HG03025 (cell line): ENCODE measurements around the gene RECQL.

Experiments
- ATAC-seq: cut with Tn5 transposase; IDR thresholded peaks from one replicate; pipeline ENCODE4 v1.9.1; 2021; ENCODE audit warnings: mild to moderate bottlenecking, moderate library complexity; ENCODE audit not compliant: unreplicated experiment, low FRiP score

RECQL gene, protein sequence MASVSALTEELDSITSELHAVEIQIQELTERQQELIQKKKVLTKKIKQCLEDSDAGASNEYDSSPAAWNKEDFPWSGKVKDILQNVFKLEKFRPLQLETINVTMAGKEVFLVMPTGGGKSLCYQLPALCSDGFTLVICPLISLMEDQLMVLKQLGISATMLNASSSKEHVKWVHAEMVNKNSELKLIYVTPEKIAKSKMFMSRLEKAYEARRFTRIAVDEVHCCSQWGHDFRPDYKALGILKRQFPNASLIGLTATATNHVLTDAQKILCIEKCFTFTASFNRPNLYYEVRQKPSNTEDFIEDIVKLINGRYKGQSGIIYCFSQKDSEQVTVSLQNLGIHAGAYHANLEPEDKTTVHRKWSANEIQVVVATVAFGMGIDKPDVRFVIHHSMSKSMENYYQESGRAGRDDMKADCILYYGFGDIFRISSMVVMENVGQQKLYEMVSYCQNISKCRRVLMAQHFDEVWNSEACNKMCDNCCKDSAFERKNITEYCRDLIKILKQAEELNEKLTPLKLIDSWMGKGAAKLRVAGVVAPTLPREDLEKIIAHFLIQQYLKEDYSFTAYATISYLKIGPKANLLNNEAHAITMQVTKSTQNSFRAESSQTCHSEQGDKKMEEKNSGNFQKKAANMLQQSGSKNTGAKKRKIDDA

DNA sequence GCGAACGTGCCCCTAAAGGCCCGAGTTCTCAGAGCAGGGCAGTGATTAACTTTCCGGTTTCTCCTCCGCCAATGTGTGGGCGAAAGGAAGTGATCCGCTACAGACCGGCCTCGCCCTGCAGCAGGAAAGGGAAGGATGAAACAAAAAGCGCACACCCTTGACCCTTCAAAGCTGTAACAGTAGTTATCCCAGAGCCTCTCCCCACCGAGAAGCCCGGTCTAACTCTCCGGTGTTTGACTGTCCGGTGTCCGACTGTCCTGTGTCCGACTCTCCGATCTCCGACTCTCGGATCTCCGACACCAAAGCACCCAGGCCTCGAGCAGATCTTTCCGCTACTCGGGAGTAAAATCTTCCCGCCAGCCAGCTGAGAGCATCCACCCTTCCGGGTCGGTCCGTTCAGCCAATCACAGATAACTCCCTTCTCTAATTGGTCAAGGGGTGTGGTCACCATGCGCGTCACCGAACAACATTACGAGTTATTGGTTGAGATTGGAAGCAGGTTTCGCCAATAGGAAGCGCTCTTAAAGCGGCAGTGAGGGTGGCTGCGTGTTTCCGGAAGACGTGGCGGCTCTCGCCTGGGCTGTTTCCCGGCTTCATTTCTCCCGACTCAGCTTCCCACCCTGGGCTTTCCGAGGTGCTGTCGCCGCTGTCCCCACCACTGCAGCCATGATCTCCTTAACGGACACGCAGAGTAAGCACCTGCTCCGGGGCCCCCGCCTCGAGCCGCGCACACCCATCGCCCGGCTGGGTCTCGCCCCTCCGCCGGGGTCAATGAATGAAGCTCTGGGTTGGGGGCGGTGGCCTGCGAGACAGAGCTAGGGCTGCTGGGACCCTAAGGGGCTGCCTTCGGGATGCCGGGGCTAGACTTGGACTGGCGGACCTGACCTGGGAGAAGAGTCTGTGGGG is at the start of gene RECQL, which contains the start of gene GOLT1B:
Gene RECQL (minus strand): TSS at position 378 of the 906 bp plus-strand sequence. CDS start 2,065 bp downstream, outside the sequence.
Gene GOLT1B (plus strand): TSS at position 532 of the 906 bp plus-strand sequence. CDS start 135 bp downstream, at position 667.
- ATAC-seq: peak; percentile 99

DNA sequence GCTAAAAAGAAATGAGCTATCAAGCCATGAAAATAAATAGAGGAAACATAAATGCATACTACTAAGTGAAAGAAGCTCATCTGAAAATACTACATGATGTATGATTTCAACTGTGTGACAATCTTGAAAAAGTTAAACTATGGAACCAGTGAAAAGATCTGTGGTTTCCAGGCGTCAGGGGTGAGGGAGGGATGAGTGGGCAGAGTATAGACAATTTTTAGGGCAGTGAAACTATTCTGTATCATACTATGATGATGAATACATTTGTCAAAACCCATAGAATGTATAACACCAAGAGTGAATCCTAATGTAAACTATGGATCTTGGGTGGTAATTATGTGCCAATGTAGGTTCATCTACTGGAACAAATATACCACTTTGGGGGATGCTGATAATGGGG is 46.0 kb upstream of the RECQL start:
- ATAC-seq: no peak

DNA sequence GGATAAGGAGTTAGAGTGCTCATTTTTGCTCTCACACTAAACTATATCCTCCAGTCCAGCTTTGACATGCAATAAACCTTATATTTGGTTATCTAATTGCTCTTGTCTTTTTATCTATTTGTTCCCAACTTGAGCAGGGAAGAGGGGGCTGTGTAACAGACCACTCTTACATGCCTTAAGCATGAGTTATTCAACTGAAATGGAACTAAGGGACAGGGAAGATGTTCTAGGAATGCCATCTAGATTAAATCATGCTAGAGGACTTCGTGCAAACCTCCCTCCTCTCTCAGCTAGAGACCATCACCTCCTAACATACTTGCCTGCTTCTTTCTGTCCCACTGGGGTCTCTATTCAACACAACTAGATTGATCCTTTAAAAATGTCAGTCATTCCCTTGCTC is 45.3 kb upstream of the RECQL start:
- ATAC-seq: no peak

DNA sequence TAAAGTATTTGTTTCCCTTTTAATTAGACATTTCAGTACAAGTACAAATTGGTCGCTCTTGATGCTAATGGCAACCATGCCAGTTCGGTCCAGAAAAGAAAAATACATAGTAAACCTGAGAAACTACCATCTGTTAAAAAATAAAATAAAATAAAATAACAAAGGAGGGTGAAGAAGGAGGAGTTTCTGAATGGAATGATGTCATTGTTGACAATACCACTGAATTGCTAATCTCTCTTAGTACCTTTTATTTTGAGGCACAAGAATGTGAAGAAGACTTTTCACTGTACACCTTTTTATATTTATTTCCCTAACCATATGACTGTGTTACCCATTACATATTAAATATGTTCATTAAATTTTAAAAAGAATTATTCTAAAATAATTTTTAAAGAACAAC is 44.1 kb upstream of the RECQL start:
- no peak for ATAC-seq

DNA sequence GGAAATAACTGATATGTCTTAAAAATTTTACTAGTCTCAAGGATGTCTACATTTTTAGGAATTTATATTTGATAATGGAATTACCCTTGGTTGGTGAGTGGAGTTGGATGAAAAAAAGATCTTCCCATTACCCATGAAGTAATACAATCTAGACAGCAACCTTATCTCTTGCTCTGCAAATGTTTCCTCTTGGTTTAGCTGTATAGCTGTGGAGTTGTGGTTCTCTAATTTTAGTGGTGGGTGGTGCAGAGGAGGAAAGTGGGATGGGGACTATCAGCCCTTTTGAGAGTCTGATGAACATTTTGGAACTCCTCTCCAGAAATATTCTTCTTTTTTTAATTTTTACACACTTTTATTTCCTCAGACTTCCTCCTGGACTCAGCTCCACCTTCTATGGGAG is 41.7 kb upstream of the RECQL start:
- no peak for ATAC-seq

DNA sequence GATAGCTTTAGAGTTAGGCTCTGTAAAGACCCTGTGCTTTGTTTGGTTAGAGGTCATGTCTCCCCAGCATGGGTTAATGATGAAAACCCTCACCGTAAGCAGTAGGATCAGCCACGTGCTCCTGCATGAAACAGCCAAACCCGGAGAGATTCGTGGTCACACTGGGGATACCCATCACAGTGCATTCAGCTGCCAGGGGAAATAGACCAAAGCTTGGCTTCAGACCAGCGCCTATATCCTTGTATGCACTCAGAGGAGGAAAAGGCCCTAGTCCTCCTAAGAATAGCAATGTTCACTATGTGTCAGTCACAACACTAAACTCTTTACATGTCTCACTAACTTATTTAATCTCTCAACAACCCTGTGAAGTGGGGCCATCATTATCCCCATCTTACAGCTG is 41.0 kb upstream of the RECQL start:
- ATAC-seq: no peak

DNA sequence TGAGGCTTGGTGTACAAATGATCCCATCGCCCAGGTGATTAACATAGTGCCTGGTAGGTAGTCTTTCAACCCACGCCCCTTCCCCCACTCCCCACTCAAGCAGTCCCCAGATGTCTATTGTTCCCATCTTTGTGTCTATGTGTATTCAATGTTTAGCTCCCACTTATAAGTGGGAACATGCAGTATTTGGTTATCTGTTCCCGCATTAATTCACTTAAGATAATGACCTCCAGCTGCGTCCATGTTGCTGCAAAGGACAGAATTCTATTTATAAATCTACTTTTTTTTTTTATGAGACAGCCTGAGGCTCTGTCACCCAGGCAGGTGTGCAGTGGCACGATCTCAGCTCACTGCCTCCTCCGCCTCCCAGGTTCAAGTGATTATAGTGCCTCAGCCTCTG is 40.3 kb upstream of the RECQL start:
- ATAC-seq: no peak

DNA sequence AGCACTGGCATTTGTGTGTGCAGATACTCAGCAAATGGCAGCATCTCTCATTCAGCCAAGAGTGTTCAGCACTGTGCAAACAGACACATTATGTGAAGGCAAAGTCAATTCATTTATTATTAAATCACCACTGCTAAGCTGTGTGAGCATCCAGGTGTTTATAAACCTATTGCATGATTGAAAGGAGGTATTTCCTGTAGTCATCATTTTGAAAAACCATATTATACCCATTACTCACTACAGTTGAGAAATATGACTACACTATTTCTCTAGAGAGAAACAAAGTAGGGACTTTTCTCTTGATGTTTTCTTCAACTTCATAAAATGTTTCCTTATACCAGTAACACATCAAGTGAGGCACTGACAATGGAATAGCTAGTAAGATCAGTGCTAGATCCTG is 38.4 kb upstream of the RECQL start:
- ATAC-seq: no peak

DNA sequence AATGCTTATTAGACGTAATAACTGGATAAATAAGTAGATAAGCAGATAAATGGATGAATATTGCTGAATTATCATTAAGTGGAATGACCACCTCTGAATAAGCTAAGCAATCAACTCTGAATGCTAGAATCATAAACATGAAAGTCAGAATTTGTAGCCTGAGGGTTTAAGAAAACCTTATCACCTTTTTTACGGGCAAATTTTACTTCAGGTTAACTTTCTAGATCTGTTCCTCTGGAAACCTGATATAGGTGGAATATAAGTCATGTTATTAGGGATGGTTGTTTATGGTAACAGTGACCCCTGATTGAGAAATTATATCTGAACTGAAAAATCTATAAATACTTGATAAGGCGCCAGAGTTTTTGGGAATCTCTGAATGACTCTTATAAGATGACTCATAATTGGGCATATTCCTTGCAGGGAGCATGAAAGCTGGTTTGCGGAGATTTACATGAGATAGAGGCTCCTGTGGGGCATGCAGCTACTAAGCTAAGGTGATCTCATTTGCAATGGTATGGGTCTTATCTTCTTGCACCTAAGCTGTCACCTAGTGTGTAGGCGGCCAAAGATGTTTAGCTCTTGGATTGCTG is 36.7 kb upstream of the RECQL start:
- no peak for ATAC-seq

DNA sequence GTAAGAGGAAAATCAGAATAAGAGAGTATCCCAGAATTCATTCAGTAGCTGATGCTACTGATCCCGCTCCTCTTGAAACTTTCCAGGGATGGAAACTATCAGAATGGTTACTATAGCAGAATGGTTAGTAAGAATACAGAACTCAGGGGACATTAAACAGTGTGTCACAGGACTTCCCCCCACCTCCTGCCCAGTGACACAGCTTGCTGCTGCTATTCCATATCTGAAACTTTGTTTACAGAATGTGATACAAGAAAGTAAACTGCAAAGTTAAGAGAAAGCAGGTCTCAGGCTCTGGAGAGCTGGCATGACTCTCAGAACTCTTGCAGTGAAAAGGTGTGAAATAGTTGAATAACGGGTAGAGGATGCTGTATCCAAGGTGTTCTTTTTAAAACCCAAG is 28.0 kb upstream of the RECQL start:
- ATAC-seq: no peak

DNA sequence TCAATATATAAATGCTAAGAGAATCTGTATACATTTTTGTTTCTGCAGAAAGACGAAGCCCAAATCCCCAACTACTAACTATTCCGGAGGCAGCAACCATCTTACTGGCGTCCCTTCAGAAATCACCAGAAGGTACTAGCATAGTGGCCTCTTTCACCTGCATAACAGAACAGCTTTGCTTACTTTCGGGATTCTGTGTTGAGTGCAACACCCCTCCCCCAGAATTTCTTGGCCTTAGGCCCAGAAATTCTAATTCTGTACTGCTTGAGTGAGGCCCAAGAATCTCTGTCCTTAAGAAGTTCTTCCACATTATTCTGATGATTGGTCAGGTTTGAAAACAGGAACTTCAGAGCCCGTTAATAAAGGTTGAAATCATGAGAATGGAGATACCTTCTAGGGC is 27.5 kb upstream of the RECQL start:
- ATAC-seq: no peak

DNA sequence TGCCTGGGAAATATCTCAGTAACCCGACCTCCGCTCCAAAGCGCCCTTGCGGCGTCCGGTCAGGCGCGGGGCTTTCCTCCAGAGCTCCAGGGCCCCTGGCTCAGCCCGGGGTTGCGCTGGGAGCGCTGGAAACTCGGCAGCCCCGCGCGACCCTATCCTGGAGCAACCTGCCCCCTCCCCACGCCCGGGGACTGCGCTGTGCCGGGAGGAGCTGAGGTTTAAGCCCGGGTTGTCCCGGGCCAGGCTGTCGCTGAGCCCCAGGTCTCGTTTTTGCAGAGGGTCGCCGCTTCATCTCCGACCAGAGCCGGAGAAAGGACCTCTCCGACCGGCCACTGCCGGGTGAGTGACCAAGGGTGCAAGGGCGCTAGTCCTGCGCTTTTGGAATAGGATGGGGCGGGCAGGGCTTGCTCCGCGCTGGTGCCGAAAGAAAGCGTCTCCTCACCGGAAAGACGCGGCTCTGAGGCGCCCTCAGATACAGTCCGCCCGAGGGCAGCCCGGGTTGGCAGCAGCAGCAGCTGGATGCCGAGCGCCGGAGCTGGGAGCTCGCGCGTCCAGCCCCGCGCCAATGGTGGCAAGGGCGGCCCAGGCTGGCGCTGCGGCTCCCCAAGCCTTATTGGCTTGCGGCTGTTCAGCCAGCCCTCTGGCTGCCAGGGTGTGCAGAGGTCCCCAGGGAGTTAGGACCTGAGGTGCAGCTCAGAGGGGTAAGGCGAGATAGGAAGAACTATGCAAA is 26.2 kb upstream of the RECQL start:
- peak; percentile 90 for ATAC-seq

DNA sequence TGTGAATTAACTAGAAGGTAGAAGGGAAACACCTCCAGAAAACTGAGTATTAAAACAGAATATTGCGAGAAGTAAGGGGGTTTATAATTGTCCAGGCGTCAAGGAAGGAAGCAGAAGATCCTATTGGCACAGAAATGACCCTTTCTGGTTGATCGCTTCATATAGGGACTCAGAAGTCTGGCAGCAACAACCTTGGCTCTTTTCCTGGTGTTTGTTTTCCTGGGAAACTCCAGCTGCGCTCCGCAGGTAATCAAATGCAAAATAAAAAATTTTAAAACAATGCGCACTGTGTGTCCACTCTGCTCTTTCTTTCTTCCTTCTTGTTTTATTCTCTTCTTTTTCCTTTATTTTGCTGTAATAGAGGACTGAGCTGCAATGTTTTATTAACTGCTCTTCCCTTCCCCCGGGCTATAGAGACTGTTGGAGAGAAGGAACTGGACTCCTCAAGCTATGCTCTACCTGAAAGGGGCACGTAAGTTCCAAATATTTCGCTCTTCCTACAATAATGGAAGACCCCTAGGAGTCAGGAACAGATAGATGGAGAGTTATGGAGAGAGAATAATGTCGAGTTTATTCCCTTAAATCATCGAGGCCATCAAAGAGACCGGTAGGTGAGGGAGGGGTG is 25.4 kb upstream of the RECQL start:
- no peak for ATAC-seq

DNA sequence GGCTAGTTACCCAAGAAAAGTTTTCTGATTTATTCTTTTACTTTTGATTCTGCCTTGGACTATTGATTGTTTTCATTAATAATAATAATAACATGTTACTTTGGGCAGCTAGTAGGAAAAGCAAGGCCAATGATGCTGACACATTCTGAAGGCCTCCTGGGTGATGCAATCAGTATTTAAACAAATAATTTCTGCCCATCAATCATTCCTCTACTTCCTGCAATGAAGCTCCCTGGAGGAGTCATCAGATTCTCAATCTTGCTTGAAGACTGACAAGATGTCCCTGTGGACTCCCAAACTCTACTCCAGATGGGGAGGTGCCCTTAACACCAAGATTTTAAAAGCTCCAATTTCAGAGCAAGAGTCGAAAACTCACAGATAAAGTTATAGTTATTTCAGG is 24.6 kb upstream of the RECQL start, which contains the start of gene SPX:
Gene SPX (plus strand): TSS at position 244 of the 400 bp plus-strand sequence. CDS start 177 bp downstream, outside the sequence.
- no peak for ATAC-seq

DNA sequence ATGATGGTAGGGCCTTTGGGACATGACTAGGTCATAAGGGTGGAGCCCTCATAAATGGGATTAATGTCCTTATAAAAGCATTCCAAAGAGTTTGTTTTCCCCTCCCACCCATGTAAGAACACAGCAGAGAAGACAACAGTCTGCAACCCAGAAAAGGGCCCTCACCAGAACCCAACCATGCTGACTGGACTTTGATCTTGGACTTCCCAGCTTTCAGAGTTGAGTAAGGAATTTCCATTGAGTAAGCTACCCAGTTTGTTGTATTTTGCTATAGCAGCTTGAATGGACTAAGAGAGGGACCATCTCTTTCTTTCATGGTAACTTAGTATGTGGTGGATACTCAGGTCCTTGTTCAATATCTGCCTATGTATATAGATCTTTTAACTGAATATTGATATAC is 21.7 kb upstream of the RECQL start:
- no peak for ATAC-seq

DNA sequence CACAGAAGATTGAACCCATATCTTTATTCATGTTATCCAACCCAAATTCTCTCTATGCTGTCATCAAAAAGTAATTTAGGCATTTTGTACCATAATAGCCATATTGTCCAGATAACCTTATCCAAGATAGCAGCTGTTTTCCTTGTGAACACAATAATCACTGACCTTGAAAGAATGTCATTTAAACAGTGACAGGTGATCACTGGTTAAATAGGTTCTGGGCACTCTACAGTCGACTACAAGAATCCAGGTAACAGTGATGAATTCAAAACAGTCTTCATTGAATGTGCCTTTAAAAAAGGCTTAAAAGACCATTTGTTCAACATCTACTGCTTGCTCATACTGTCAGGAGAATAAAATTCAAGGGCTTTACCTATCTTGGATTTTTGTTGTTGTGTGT is 20.1 kb upstream of the RECQL start:
- no peak for ATAC-seq

DNA sequence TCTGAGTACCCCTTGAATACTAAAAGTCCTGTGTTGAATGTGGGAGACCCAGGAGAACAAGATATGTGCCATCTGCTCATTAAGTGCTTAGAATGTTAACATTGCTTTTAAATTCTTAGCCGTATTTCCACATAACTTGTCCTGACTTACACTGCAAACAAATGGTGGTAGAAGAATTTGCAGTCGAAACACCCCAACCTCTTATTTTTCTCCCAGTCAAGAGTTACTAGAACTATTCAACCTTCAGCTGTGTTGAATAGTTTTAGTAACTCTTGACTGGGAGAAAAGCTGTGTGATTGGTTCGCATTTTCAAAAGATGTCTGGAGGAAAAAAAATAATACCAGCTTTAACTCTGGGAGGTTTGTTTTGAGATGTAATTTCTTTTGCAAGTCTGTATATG is 17.0 kb upstream of the RECQL start:
- ATAC-seq: no peak

DNA sequence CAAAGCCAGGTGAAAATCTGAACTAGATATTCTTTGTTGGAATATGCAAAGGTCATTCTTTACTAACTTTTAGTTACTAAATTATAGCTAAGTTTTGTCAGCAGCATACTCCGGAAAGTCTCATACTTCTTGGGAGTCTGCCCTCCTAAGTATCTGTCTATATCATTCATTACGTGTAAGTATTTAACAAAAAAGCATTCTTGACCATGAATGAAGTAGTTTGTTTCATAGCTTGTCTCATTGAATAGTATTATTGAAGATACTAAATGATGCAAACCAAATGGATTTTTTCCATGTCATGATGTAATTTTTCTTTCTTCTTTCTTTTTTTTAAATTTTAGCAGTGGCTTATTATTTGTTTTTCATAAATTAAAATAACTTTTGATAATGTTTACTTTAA is 14.8 kb upstream of the RECQL start:
- ATAC-seq: no peak

DNA sequence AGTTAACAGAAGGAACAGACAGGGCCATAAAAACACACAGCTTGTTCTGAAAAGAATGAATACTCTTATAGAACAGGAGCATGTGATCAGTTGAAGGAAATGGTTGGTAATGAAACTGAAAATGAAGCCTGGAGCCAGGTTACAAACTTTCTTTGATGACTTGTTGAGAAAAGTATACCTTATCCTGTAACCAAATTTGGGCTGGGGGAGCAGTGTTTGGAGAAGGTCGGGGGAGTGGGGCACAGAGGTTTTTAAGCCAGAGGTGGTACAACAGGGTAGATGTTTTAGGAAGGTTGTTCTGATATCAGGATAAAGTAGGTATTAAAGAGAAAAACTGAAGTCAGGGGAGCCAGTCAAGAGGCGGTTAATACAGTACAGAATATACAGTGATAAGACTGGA is 8.3 kb upstream of the RECQL start:
- peak; percentile 95 for ATAC-seq
